HCT116 (cell line): ENCODE data around the gene OASL. TPM values are rescaled to one million over a fixed set of nuclear protein-coding genes. Genes with fewer than 3 reads are reported as not detected.
A peak's percentile ranks its signal among the peaks of the same experiment; 100 is the strongest.

Experiments
- ATAC-seq: fragments of 200-7000 bp; cut with Tn5 transposase; 2 replicates; pipeline ENCODE4 v1.9.1; 2020; ENCODE audit warnings: mild to moderate bottlenecking, moderate library complexity
- BruUV-seq: library from RNA; stranded (reverse); fragments of 400-500 nt; replicated peaks from 2 replicates; lab custom pipeline; 2021; lab: Mats Ljungman, UMichigan
- CTCF ChIA-PET: fragments of 300-600 bp; sonication (Branson Sonifier 250); formaldehyde crosslinking; loops from one replicate; lab custom pipeline; 2021; ENCODE audit warnings: antibody characterized with exemption; lab: Charles Lee
- POLR2A ChIA-PET: fragments of 300-600, 350-600 bp; sonication (Branson Sonifier 250); formaldehyde crosslinking; loops from one replicate; lab custom pipeline; 2021; ENCODE audit warnings: antibody characterized with exemption; lab: Charles Lee
- RAD21 ChIA-PET, 2 experiments: fragments of 300-600 bp; sonication (Branson Sonifier 250); formaldehyde crosslinking; loops; one replicate each; lab custom pipeline; 2023; ENCODE audit warnings: low total read pairs in 2 of 2; ENCODE audit not compliant: uncharacterized antibody in 2 of 2, unreplicated experiment in 2 of 2, low non-redundant PET in 1 of 2; lab: Charles Lee
- DNase-seq: peaks from one replicate; pipeline ENCODE4 v3.0.0-alpha.2; 2010; ENCODE audit warnings: low read depth, low spot score
- H2AFZ ChIP-seq: fragments of 200-600 bp; shearing (Covaris generic), sonication (generic); 2 replicates; pipeline ENCODE4 v1.6.1; 2017; ENCODE audit warnings: low read depth, mixed run types, mixed read lengths, antibody characterized with exemption, low read length; ENCODE audit not compliant: poor library complexity, severe bottlenecking
- H3K27ac ChIP-seq: 2 replicates; pipeline ENCODE4 v1.5.1; 2012; ENCODE audit warnings: low read depth, low read length
- H3K27me3 ChIP-seq: fragments of 200-600 bp; sonication (generic); 2 replicates; pipeline ENCODE4 v1.6.1; 2016; ENCODE audit warnings: mixed run types, low read length, mixed read lengths; ENCODE audit not compliant: insufficient read depth
- H3K36me3 ChIP-seq, 2 experiments: fragments of 200-500 bp in 1 of 2; fragments of 200-600 bp in 1 of 2; sonication (Bioruptor generic) in 1 of 2; sonication (generic) in 1 of 2; 2 replicates each; pipeline versions ENCODE4 v1.5.1 to v1.6.1; 2014 to 2016; ENCODE audit warnings: low read length in 2 of 2, inconsistent platforms in 1 of 2, mixed read lengths in 1 of 2, mixed run types in 1 of 2; ENCODE audit not compliant: insufficient read depth in 2 of 2, control insufficient read depth in 1 of 2
- H3K4me1 ChIP-seq, 2 experiments: fragments of 200-600 bp in 1 of 2; sonication (generic) in 1 of 2; 2 replicates each; pipeline versions ENCODE4 v1.5.1 to v1.6.1; 2012 to 2017; ENCODE audit warnings: low read length in 2 of 2, inconsistent platforms in 1 of 2, mild to moderate bottlenecking in 1 of 2, mixed read lengths in 1 of 2, mixed run types in 1 of 2, moderate library complexity in 1 of 2; ENCODE audit not compliant: insufficient read depth in 2 of 2, control insufficient read depth in 1 of 2
- H3K4me2 ChIP-seq: fragments of 200-600 bp; sonication (generic); 2 replicates; pipeline ENCODE4 v1.6.1; 2017; ENCODE audit warnings: mixed run types, low read length, mixed read lengths
- H3K4me3 ChIP-seq, 2 experiments: fragments of 200-600 bp in 1 of 2; sonication (generic) in 1 of 2; replicated peaks in 1 of 2; 2 replicates each; pipeline ENCODE4 v1.5.1; 2011 to 2016; ENCODE audit warnings: low read length in 2 of 2, control low read depth in 1 of 2, low read depth in 1 of 2, mild to moderate bottlenecking in 1 of 2, mixed read lengths in 1 of 2, mixed run types in 1 of 2
- H3K79me2 ChIP-seq: fragments of 200-600 bp; sonication (generic); 2 replicates; pipeline ENCODE4 v1.6.1; 2017; ENCODE audit warnings: mild to moderate bottlenecking, mixed run types, low read length, moderate library complexity, mixed read lengths; ENCODE audit not compliant: insufficient read depth
- H3K9ac ChIP-seq: fragments of 200-600 bp; sonication (generic); 2 replicates; pipeline ENCODE4 v1.6.1; 2016; ENCODE audit warnings: low read length, mixed read lengths
- H3K9me2 ChIP-seq: fragments of 200-600 bp; sonication (generic), shearing (Covaris generic); 2 replicates; pipeline ENCODE4 v1.6.1; 2017; ENCODE audit warnings: mixed run types, mild to moderate bottlenecking, moderate library complexity; ENCODE audit not compliant: insufficient read depth
- H3K9me3 ChIP-seq, 2 experiments: fragments of 200-500 bp in 1 of 2; fragments of 200-600 bp in 1 of 2; sonication (Bioruptor generic) in 1 of 2; sonication (generic) in 1 of 2; 2 replicates each; pipeline ENCODE4 v1.6.1; 2014 to 2017; ENCODE audit warnings: low read length in 2 of 2, mixed read lengths in 2 of 2, inconsistent platforms in 1 of 2, low read depth in 1 of 2, mild to moderate bottlenecking in 1 of 2, mixed run types in 1 of 2, moderate library complexity in 1 of 2; ENCODE audit not compliant: control insufficient read depth in 1 of 2, insufficient read depth in 1 of 2
- H4K20me1 ChIP-seq: fragments of 200-600 bp; sonication (generic), shearing (Covaris generic); 2 replicates; pipeline ENCODE4 v1.6.1; 2017; ENCODE audit warnings: mixed run types, mild to moderate bottlenecking, moderate library complexity; ENCODE audit not compliant: insufficient read depth
- CEBPB ChIP-seq: IDR thresholded peaks from 2 replicates; pipeline ENCODE4 v1.6.1; 2012; ENCODE audit warnings: low read depth
- EGR1 ChIP-seq: IDR thresholded peaks from 2 replicates; pipeline ENCODE4 v1.6.1; 2012; ENCODE audit warnings: low read depth
- ELF1 ChIP-seq: IDR thresholded peaks from 2 replicates; pipeline ENCODE4 v1.6.1; 2012; ENCODE audit warnings: low read depth, borderline replicate concordance
- EZH2 ChIP-seq: fragments of 200-600 bp; sonication (generic); IDR thresholded peaks from 2 replicates; pipeline ENCODE4 v1.6.1; 2017; ENCODE audit warnings: antibody characterized with exemption, mixed run types
- JUND ChIP-seq: IDR thresholded peaks from 2 replicates; pipeline ENCODE4 v1.6.1; 2012
- POLR2AphosphoS5 ChIP-seq: IDR thresholded peaks from 2 replicates; pipeline ENCODE4 v1.6.1; 2011; ENCODE audit warnings: mild to moderate bottlenecking, low read depth, low read length, moderate library complexity
- RAD21 ChIP-seq: IDR thresholded peaks from 2 replicates; pipeline ENCODE4 v1.6.1; 2012; ENCODE audit warnings: low read depth, mild to moderate bottlenecking
- REST ChIP-seq: IDR thresholded peaks from 2 replicates; pipeline ENCODE4 v1.6.1; 2012; ENCODE audit warnings: low read depth
- SIN3A ChIP-seq: IDR thresholded peaks from 2 replicates; pipeline ENCODE4 v1.6.1; 2012; ENCODE audit warnings: low read depth
- TCF7L2 ChIP-seq: IDR thresholded peaks from 2 replicates; pipeline ENCODE4 v1.7.0; 2011; ENCODE audit warnings: borderline replicate concordance, inconsistent platforms; ENCODE audit not compliant: insufficient read depth, insufficient read length; ENCODE audit errors: extremely low read depth
- intact Hi-C: fragments of 100-400 bp; cut with micrococcal nuclease; formaldehyde crosslinking; loops from 2 replicates; pipeline ENCODE4 v1.10.0; 2022
- total RNA-seq: library from RNA; stranded (reverse); gene quantifications from one replicate; pipeline ENCODE4 v1.2.1, GENCODE V29; 2021; ENCODE audit not compliant: unreplicated experiment
- TF ChIP-seq, protein P1 (sequence below), 3 experiments: fragments of 200-600 bp in 1 of 3; sonication (generic) in 1 of 3; IDR thresholded peaks in 2 of 3; conservative IDR thresholded peaks in 1 of 3; 2 replicates each; pipeline ENCODE4 v1.5.1; 2012 to 2017; ENCODE audit warnings: low read depth in 2 of 3, low read length in 2 of 3, antibody characterized with exemption in 1 of 3, borderline replicate concordance in 1 of 3, control low read depth in 1 of 3, mild to moderate bottlenecking in 1 of 3, mixed read lengths in 1 of 3, mixed run types in 1 of 3, moderate library complexity in 1 of 3; ENCODE audit not compliant: insufficient read depth in 1 of 3

OASL gene
- total RNA-seq, 1 experiment from 2014 or later: 4.1 TPM

GRCh38 chr12:121004253-121004815 is 34.7 kb downstream of the OASL start:
- ChIA-PET POLR2A (no interaction called here), CTCF (interaction anchor here (0.9 to 1.5 kb wide), 3 partner anchors 8 to 421 kb away, joined by 3 to 5 read pairs (median 4); no protein-coding TSS in a partner anchor), RAD21 (no interaction called here)
- H3K4me1 ChIP-seq: no peaks in the 10 kb centered on the region
- no peak overlapping the region for H3K27ac ChIP-seq
- TF ChIP-seq POLR2AphosphoS5: no peak
- TF ChIP-seq JUND: no peak
- no peak for TF ChIP-seq SIN3A
- no peak for TF ChIP-seq ELF1
- no peak for TF ChIP-seq CEBPB
- no peaks in the 10 kb centered on the region for H3K27me3 ChIP-seq
- intact Hi-C loops: loop anchor here (2.0 to 10.0 kb wide), 2 partner anchors 106 to 360 kb away; partner anchors contain the start of gene CABP1
- DNase-seq (no peak), ATAC-seq (no peak)
- H4K20me1 ChIP-seq: no peaks in the 10 kb centered on the region
- no peaks in the 10 kb centered on the region for H3K79me2 ChIP-seq
- no peak overlapping the region for H2AFZ ChIP-seq
- H3K9ac ChIP-seq: no peak overlapping the region
- H3K4me2 ChIP-seq: no peak overlapping the region
- no peaks in the 10 kb centered on the region for H3K9me2 ChIP-seq
- BruUV-seq: no TSS peak
- no peak overlapping the region for H3K4me3 ChIP-seq
- no peaks in the 10 kb centered on the region for H3K9me3 ChIP-seq
- H3K36me3 ChIP-seq: peaks cover 21 to 23% of the 10 kb centered on the region in 2 experiments; a peak in 3 of 4 replicates

DNA sequence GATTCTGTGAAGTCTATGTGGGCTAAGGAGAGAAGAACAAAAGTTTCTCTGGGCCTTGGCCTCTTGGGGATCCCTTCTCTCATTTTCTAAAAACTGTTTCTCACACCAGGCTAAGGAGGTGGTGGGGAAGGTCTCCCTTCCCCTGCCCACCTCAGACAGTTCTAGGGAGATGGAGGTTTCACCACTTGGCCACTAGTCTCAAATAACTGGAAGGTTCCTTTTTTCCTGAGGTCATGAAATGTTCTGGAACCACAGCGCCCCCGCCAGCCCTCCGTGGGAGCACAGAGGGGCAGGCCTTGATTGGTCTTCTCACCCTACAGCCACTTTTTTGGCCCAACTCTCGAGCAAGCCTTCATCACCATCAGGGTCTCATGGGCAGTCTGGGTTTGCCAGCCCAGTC is 35.4 kb downstream of the OASL start:
- no peaks in the 10 kb centered on the region for H3K27me3 ChIP-seq
- RAD21 ChIA-PET: no interaction called here
- no TSS peak for BruUV-seq
- no peak overlapping the region for H3K9ac ChIP-seq
- peaks cover 16 to 18% of the 10 kb centered on the region in 2 experiments; a peak in 3 of 4 replicates for H3K36me3 ChIP-seq
- H3K79me2 ChIP-seq: no peaks in the 10 kb centered on the region
- no peak overlapping the region for H3K27ac ChIP-seq
- no peak overlapping the region for H3K4me3 ChIP-seq
- intact Hi-C loops: loop anchor here (2.0 to 10.0 kb wide), 2 partner anchors 107 to 359 kb away; partner anchors contain the start of gene CABP1
- H2AFZ ChIP-seq: no peak overlapping the region
- TF ChIP-seq EGR1 (no peak), TCF7L2 (no peak), SIN3A (no peak), RAD21 (peak; percentile 55), EZH2 (no peak), REST (no peak), POLR2AphosphoS5 (no peak)
- TF ChIP-seq, protein P1, sequence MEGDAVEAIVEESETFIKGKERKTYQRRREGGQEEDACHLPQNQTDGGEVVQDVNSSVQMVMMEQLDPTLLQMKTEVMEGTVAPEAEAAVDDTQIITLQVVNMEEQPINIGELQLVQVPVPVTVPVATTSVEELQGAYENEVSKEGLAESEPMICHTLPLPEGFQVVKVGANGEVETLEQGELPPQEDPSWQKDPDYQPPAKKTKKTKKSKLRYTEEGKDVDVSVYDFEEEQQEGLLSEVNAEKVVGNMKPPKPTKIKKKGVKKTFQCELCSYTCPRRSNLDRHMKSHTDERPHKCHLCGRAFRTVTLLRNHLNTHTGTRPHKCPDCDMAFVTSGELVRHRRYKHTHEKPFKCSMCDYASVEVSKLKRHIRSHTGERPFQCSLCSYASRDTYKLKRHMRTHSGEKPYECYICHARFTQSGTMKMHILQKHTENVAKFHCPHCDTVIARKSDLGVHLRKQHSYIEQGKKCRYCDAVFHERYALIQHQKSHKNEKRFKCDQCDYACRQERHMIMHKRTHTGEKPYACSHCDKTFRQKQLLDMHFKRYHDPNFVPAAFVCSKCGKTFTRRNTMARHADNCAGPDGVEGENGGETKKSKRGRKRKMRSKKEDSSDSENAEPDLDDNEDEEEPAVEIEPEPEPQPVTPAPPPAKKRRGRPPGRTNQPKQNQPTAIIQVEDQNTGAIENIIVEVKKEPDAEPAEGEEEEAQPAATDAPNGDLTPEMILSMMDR (IDR thresholded peaks at IDR 0.05 in 2 of 3, conservative IDR thresholded peaks at IDR 0.05 in 1 of 3; ENCODE audit: borderline replicate concordance in 1 of 3, insufficient read depth in 1 of 3, low read depth in 2 of 3, low read length in 2 of 3): peak; percentile 29 to 56 (median 41); a peak in 5 of 6 replicates
- TF ChIP-seq, all 23 proteins: peak for 2
- POLR2A ChIA-PET: no interaction called here
- ATAC-seq (peak; percentile 32), DNase-seq (no peak)
- no peaks in the 10 kb centered on the region for H3K9me2 ChIP-seq
- no peaks in the 10 kb centered on the region for H4K20me1 ChIP-seq
- no peaks in the 10 kb centered on the region for H3K9me3 ChIP-seq
- CTCF ChIA-PET: no interaction called here
- H3K4me1 ChIP-seq: no peaks in the 10 kb centered on the region
- no peak overlapping the region for H3K4me2 ChIP-seq
